ENCODE data around the gene DZIP1L. TPM values are rescaled to one million over a fixed set of nuclear protein-coding genes. Genes with fewer than 3 reads are reported as not detected.

Gene DZIP1L
- total and polyA plus RNA-seq, 4 donors, result 1.3 to 48.3 (median 18.4) TPM

- 59 to 70% methylated on average over 2 of the region's 2 CpGs for WGBS, 2 donors
- no peak overlapping the region for H3K4me3 ChIP-seq (ENCODE audit: low read length in 2 of 2)
- H3K27ac ChIP-seq (ENCODE audit: low read depth in 1 of 2, low read length in 2 of 2), result no peak overlapping the region
- intact Hi-C loops (cut with DNase I), result no loop called here
- DNase-seq (no peak), ATAC-seq (ENCODE audit: low FRiP score) (no peak)
- H3K36me3 ChIP-seq (ENCODE audit: control insufficient read depth in 1 of 2, insufficient read depth in 2 of 2, low read length in 1 of 2), result no peaks in the 10 kb centered on the region
- H3K4me1 ChIP-seq (ENCODE audit: control insufficient read depth in 1 of 2, insufficient read depth in 2 of 2, low read length in 2 of 2), result peaks cover 0 to 2% of the 10 kb centered on the region in 2 donors
- no peaks in the 10 kb centered on the region for H3K9me3 ChIP-seq (ENCODE audit: control insufficient read depth, low read length)
- no peaks in the 10 kb centered on the region for H3K27me3 ChIP-seq (ENCODE audit: control insufficient read depth in 1 of 2, insufficient read depth in 2 of 2, low read length in 1 of 2)
Observed at GRCh38 chr3:138137861-138138260, 22.5 kb upstream of the DZIP1L start.

GRCh38 chr3:138136201-138136600 lies 20.8 kb upstream of the DZIP1L start:
- Histone ChIP-seq H3K4me1 (ENCODE audit: control insufficient read depth in 1 of 2, insufficient read depth in 2 of 2, low read length in 2 of 2) (peaks cover 0 to 2% of the 10 kb centered on the region in 2 donors), H3K27me3 (ENCODE audit: control insufficient read depth in 1 of 2, insufficient read depth in 2 of 2, low read length in 1 of 2) (no peaks in the 10 kb centered on the region), H3K4me3 (ENCODE audit: low read length in 2 of 2) (no peak overlapping the region), H3K36me3 (ENCODE audit: control insufficient read depth in 1 of 2, insufficient read depth in 2 of 2, low read length in 1 of 2) (no peaks in the 10 kb centered on the region), H3K9me3 (ENCODE audit: control insufficient read depth, low read length) (no peaks in the 10 kb centered on the region), H3K27ac (ENCODE audit: low read depth in 1 of 2, low read length in 2 of 2) (no peak overlapping the region)
- intact Hi-C loops (cut with DNase I), result no loop called here
- WGBS, 2 donors, result 88% methylated on average over 3 of the region's 3 CpGs
- no peak for DNase-seq
- no peak for ATAC-seq (ENCODE audit: low FRiP score)

GRCh38 chr3:138135833-138136194 lies 20.4 kb upstream of the DZIP1L start:
- ATAC-seq (ENCODE audit: low FRiP score) (no peak), DNase-seq (no peak)
- H3K27ac ChIP-seq (ENCODE audit: low read depth in 1 of 2, low read length in 2 of 2), result no peak overlapping the region
- no peaks in the 10 kb centered on the region for H3K27me3 ChIP-seq (ENCODE audit: control insufficient read depth in 1 of 2, insufficient read depth in 2 of 2, low read length in 1 of 2)
- H3K4me1 ChIP-seq (ENCODE audit: control insufficient read depth in 1 of 2, insufficient read depth in 2 of 2, low read length in 2 of 2), result peaks cover 0 to 2% of the 10 kb centered on the region in 2 donors
- no peaks in the 10 kb centered on the region for H3K9me3 ChIP-seq (ENCODE audit: control insufficient read depth, low read length)
- no peaks in the 10 kb centered on the region for H3K36me3 ChIP-seq (ENCODE audit: control insufficient read depth in 1 of 2, insufficient read depth in 2 of 2, low read length in 1 of 2)
- H3K4me3 ChIP-seq (ENCODE audit: low read length in 2 of 2), result no peak overlapping the region
- intact Hi-C loops (cut with DNase I), result no loop called here
- WGBS, 2 donors, result 83 to 85% methylated on average over 2 of the region's 2 CpGs

- H3K27ac ChIP-seq (ENCODE audit: low read depth in 1 of 2, low read length in 2 of 2), result no peak overlapping the region
- H3K9me3 ChIP-seq (ENCODE audit: control insufficient read depth, low read length), result no peaks in the 10 kb centered on the region
- H3K36me3 ChIP-seq (ENCODE audit: control insufficient read depth in 1 of 2, insufficient read depth in 2 of 2, low read length in 1 of 2), result no peaks in the 10 kb centered on the region
- WGBS, 2 donors, result 74 to 81% methylated on average over 3 of the region's 3 CpGs
- H3K4me3 ChIP-seq (ENCODE audit: low read length in 2 of 2), result no peak overlapping the region
- peaks cover 0 to 2% of the 10 kb centered on the region in 2 donors for H3K4me1 ChIP-seq (ENCODE audit: control insufficient read depth in 1 of 2, insufficient read depth in 2 of 2, low read length in 2 of 2)
- DNase-seq, result no peak
- H3K27me3 ChIP-seq (ENCODE audit: control insufficient read depth in 1 of 2, insufficient read depth in 2 of 2, low read length in 1 of 2), result no peaks in the 10 kb centered on the region
- intact Hi-C loops (cut with DNase I), result no loop called here
- ATAC-seq (ENCODE audit: low FRiP score), result no peak
Observed at GRCh38 chr3:138135146-138135832, 19.9 kb upstream of the DZIP1L start.

GRCh38 chr3:138132239-138132638 lies 16.8 kb upstream of the DZIP1L start, which contains the start of gene A4GNT:
A4GNT (minus strand) TSS chr3:138132390; CDS start chr3:138131256, 1,134 bp downstream.
- no peaks in the 10 kb centered on the region for H3K27me3 ChIP-seq (ENCODE audit: control insufficient read depth in 1 of 2, insufficient read depth in 2 of 2, low read length in 1 of 2)
- no peaks in the 10 kb centered on the region for H3K36me3 ChIP-seq (ENCODE audit: control insufficient read depth in 1 of 2, insufficient read depth in 2 of 2, low read length in 1 of 2)
- peaks cover 0 to 2% of the 10 kb centered on the region in 2 donors for H3K4me1 ChIP-seq (ENCODE audit: control insufficient read depth in 1 of 2, insufficient read depth in 2 of 2, low read length in 2 of 2)
- 68 to 72% methylated on average over 1 of the region's 1 CpG for WGBS, 2 donors
- no peak within 1 kb of the TSS for H3K27ac ChIP-seq (ENCODE audit: low read depth in 1 of 2, low read length in 2 of 2)
- no peaks in the 10 kb centered on the region for H3K9me3 ChIP-seq (ENCODE audit: control insufficient read depth, low read length)
- intact Hi-C loops (cut with DNase I), result no loop called here
- H3K4me3 ChIP-seq (ENCODE audit: low read length in 2 of 2), result no peak within 1 kb of the TSS
- ATAC-seq (ENCODE audit: low FRiP score), result no peak
- no peak for DNase-seq

- 78 to 86% methylated on average over 1 of the region's 1 CpG for WGBS, 2 donors
- DNase-seq (no peak), ATAC-seq (ENCODE audit: low FRiP score) (no peak)
- Histone ChIP-seq H3K36me3 (ENCODE audit: control insufficient read depth in 1 of 2, insufficient read depth in 2 of 2, low read length in 1 of 2) (no peaks in the 10 kb centered on the region), H3K27ac (ENCODE audit: low read depth in 1 of 2, low read length in 2 of 2) (no peak overlapping the region), H3K9me3 (ENCODE audit: control insufficient read depth, low read length) (no peaks in the 10 kb centered on the region), H3K4me3 (ENCODE audit: low read length in 2 of 2) (no peak overlapping the region), H3K27me3 (ENCODE audit: control insufficient read depth in 1 of 2, insufficient read depth in 2 of 2, low read length in 1 of 2) (no peaks in the 10 kb centered on the region), H3K4me1 (ENCODE audit: control insufficient read depth in 1 of 2, insufficient read depth in 2 of 2, low read length in 2 of 2) (no peaks in the 10 kb centered on the region)
- intact Hi-C loops (cut with DNase I), result no loop called here
Observed at GRCh38 chr3:138127636-138128365, 12.4 kb upstream of the DZIP1L start.

GRCh38 chr3:138125548-138126221 lies 10.3 kb upstream of the DZIP1L start:
- H3K4me3 ChIP-seq (ENCODE audit: low read length in 2 of 2), result no peak overlapping the region
- DNase-seq (no peak), ATAC-seq (ENCODE audit: low FRiP score) (peak; percentile 38)
- no peaks in the 10 kb centered on the region for H3K4me1 ChIP-seq (ENCODE audit: control insufficient read depth in 1 of 2, insufficient read depth in 2 of 2, low read length in 2 of 2)
- intact Hi-C loops (cut with DNase I), result no loop called here
- WGBS, 2 donors, result 49 to 56% methylated on average over 5 of the region's 5 CpGs
- H3K36me3 ChIP-seq (ENCODE audit: control insufficient read depth in 1 of 2, insufficient read depth in 2 of 2, low read length in 1 of 2), result no peaks in the 10 kb centered on the region
- no peak overlapping the region for H3K27ac ChIP-seq (ENCODE audit: low read depth in 1 of 2, low read length in 2 of 2)
- H3K27me3 ChIP-seq (ENCODE audit: control insufficient read depth in 1 of 2, insufficient read depth in 2 of 2, low read length in 1 of 2), result no peaks in the 10 kb centered on the region
- H3K9me3 ChIP-seq (ENCODE audit: control insufficient read depth, low read length), result no peaks in the 10 kb centered on the region

- H3K36me3 ChIP-seq (ENCODE audit: control insufficient read depth in 1 of 2, insufficient read depth in 2 of 2, low read length in 1 of 2), result no peaks in the 10 kb centered on the region
- no peak overlapping the region for H3K4me3 ChIP-seq (ENCODE audit: low read length in 2 of 2)
- H3K27me3 ChIP-seq (ENCODE audit: control insufficient read depth in 1 of 2, insufficient read depth in 2 of 2, low read length in 1 of 2), result no peaks in the 10 kb centered on the region
- WGBS, 2 donors, result 80 to 81% methylated on average over 10 of the region's 10 CpGs
- H3K9me3 ChIP-seq (ENCODE audit: control insufficient read depth, low read length), result no peaks in the 10 kb centered on the region
- H3K27ac ChIP-seq (ENCODE audit: low read depth in 1 of 2, low read length in 2 of 2), result no peak overlapping the region
- ATAC-seq (ENCODE audit: low FRiP score) (no peak), DNase-seq (no peak)
- no peaks in the 10 kb centered on the region for H3K4me1 ChIP-seq (ENCODE audit: control insufficient read depth in 1 of 2, insufficient read depth in 2 of 2, low read length in 2 of 2)
- intact Hi-C loops (cut with DNase I), result no loop called here
Observed at GRCh38 chr3:138124706-138125355, 9.4 kb upstream of the DZIP1L start.
